Hematopoietic multipotent progenitor cell treated with erythropoietin and hydrocortisone succinate and interleukin-3 and kit ligand, for 17 days (in vitro differentiated cells): Measurements from ENCODE around the gene HHIPL2.

ENCODE experiments used
- DNase-seq: peaks from one replicate; pipeline ENCODE4 v3.0.0-alpha.2; 2015; ENCODE audit warnings: low spot score

HHIPL2 gene

GRCh38 chr1:222547944-222548671 lies at the start of gene HHIPL2:
HHIPL2 (minus strand) TSS chr1:222548104; CDS start chr1:222548044, 60 bp downstream.
- DNase-seq = no peak

- DNase-seq = no peak
These were observed 48.8 kb upstream of the HHIPL2 start for GRCh38 chr1:222596696-222597095.

DNA sequence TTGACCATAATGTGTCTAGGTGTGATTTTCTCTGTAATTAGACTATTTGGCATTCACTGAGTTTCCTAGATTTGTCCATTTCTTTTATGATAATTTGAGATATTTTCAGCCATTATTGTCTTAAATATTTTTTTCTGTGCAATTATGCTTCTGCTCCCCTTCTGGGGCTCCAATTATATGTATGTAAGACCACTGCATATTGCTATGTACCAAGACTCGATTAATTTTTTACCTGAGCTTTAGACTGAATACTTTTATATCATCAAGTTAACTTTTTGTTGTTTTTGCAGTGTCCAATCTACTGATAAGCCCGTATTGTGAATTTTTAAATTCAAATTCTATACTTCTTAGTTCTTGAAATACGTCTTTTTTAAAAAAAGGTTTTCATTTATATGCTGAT lies 46.9 kb upstream of the HHIPL2 start:
- no peak for DNase-seq

DNA sequence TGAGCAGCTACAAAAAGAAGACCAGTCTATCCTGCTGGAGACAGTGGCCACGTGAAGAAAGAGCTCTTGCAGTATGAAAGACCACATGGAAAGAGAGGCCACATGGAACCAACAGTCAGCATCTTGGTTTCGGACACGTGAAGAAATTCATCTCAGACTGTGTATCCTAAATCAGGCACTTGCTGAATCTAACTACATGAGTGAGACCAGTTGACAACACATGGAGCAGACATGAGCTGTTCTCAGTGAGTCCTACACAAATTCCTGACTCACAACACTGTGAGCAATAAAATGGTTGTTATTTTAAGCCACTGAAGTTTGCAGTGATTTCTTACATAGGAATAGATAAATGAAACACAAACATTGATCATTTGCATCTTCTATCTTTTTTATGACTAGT lies 44.3 kb upstream of the HHIPL2 start:
- no peak for DNase-seq

- DNase-seq = peak; percentile 80
These were observed 41.8 kb upstream of the HHIPL2 start, which contains the start of gene TAF1A for GRCh38 chr1:222589462-222590302. TAF1A (minus strand) TSS chr1:222589933.

DNA sequence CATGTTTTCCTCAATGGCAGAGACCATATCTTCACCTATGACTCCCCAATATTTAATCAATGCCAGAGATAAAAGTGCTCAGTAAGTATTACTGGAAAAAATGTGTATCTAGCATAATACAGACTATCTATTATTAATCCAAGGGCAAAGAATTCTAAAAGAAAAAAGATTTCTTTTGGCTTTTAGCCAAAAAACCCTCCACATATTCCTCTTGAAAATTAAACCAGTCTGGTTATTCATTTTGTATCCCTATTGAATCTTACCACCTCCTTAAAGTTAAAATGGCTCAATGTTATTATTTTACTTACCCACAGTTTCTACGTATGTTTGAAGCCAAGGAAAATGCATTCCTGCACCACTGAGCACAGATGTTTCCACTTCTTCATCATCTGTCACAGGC lies 40.2 kb upstream of the HHIPL2 start:
- no peak for DNase-seq

GRCh38 chr1:222586842-222587241 lies 38.9 kb upstream of the HHIPL2 start:
- DNase-seq = no peak

DNA sequence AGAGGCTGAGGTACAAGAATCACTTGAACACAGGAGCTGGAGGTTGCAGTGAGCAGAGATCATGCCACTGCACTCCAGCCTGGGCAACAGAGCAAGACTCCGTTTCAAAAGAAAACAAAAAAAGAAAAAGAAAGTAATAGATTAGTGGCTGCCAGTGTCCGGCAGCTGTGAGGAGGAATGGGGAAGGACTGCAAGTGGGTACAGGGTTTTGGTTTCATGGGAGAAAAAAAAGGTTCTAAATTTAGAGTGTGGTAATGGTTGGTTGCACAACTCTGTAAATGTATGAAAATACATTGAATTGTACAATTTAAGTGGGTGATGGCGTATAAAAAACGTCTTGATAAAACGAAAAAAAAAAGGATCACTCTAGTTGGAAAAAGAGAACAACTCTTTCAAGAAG lies 35.2 kb upstream of the HHIPL2 start:
- no peak for DNase-seq

DNA sequence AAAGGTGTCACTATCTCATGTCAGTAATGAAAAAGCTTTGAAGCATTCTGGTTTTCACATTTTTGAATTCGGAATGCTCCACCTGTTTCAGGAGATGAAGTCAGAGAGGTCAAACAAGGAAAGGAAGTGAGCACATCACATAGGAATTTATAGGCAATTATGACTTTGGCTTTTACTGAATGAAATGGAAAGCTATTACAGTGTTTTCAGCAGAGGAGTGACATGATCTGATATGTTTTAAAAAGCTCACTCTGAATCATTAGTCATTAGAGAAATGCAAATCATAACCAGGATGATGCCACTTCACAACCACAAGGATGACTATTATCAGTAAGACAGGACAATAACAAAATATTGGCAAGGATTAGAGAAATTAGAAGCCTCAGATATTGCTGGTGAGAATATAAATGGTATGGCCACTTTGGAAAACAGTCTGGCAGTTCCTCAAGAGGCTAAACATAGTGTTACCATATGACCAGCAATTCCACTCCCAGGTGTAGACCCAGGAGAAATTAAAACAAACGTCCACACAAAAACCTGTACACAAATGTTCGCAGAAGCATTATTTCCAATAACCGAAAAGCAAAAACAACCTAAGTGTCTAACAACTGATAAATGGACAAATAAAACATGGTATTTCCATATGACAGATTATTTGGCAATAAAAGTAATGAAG lies 34.3 kb upstream of the HHIPL2 start:
- no peak for DNase-seq

GRCh38 chr1:222579316-222579715 lies 31.4 kb upstream of the HHIPL2 start:
- no peak for DNase-seq

- no peak for DNase-seq
These were observed 22.9 kb upstream of the HHIPL2 start for GRCh38 chr1:222570837-222571236.

- DNase-seq = no peak
These were observed 13.8 kb upstream of the HHIPL2 start for GRCh38 chr1:222561656-222562055.

- DNase-seq = no peak
These were observed 9.7 kb upstream of the HHIPL2 start for GRCh38 chr1:222557574-222557973.

DNA sequence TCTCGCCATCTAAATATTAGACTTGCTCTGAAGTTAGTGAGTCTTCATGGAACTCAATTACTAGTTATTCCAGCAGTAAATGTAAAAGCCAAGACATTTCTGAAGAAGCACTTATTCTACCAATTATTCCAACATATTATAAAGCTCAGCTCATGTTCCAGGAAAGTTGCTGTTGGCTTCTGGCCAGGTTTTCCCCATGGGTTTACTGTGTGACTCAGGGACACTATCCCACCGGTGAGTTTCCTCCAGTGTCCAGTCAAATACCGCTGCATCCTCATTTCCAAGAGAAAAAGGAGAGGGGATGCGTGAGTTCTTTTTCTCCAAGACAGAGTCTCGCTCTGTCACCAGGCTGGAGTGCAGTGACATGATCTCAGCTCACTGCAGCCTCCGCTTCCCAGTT lies 9.2 kb upstream of the HHIPL2 start:
- DNase-seq = no peak

DNA sequence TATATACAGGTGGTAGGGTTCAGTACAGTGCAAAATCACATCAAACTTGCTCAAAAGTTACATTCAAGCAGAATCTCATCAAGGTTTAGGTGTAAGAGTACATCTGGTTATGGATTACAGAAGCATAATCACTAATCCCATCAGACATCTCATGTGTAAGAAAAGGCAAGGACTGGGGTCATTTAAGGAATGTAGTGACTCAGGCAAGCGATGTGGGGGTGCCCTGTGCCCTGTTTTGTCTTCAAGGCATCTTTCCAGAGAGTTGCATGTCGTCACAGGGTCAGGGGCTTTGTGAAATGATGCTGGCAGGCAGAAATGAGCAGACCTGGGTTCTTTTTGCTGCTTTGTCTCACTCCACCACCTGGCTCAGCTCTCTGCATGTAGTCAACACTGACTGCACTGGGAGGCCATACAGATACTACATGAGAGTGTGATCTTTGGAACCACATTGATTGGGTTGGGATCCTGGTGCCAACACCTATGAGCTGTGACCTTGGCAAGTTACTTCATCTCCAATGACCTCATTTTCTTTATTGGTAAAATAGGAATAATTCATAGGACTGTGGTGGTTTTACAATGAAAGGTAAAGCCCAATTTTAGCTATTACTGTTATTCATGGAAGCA lies 8.2 kb upstream of the HHIPL2 start:
- no peak for DNase-seq

GRCh38 chr1:222554177-222554576 lies 6.3 kb upstream of the HHIPL2 start:
- DNase-seq = no peak

- DNase-seq = no peak
These were observed 5.0 kb upstream of the HHIPL2 start for GRCh38 chr1:222552882-222553281.

GRCh38 chr1:222547260-222547614 lies 667 bp downstream of the HHIPL2 start:
- DNase-seq = no peak

DNA sequence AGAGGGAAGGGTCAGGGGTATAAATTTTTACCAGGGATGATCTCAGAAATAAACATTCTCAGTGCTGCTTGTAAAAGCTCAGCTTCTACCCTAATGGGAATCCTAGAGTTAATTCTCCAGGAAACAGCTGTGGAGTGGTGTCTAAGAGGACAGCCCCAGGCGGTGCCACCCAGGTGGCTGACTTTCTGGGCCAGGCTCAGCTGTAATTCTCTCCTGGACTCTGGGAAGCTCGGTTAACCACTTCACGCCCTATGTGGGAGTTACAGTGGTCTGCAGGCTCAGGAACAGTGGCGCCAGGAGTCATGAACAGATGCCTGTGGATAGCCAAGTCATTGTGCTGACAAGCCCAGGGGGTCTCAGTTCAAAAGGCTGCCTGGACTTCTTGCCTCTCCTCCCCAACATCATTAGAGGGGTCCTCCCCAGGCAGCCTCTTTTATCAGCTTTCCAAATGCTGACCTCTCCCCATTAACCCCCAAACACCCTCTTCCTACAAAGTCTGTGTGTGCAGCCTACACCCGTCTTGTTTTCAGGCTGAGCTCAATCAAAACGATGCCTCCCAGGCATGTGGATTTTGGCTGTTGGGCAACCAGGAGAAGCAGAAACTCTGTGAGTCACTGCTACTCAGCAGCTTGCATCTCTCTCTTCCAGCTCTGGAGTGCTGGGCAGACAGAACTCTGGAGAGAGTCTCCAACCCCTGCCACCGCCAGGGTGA lies 1.2 kb downstream of the HHIPL2 start:
- DNase-seq = no peak

DNA sequence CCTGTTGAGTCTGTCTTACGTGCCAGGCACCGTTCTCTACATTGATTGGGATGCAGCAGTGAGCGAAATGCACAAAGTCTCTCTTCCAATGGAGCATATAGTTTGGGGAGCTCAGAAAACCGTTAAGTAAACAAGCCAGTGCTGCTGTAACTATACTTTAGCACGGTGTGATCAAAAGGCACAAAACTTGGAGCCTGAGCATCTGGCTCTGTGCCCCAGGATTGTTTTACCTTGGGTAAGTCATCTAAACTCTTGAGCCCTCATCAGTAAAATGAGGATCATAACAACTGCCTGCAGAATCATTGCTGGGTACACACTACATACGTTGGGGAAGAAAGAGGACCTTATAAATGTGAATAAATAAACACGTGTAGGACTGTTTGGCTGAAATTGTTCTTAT lies 1.8 kb downstream of the HHIPL2 start:
- DNase-seq = no peak

- no peak for DNase-seq
These were observed 4.1 kb downstream of the HHIPL2 start for GRCh38 chr1:222543817-222544216.

DNA sequence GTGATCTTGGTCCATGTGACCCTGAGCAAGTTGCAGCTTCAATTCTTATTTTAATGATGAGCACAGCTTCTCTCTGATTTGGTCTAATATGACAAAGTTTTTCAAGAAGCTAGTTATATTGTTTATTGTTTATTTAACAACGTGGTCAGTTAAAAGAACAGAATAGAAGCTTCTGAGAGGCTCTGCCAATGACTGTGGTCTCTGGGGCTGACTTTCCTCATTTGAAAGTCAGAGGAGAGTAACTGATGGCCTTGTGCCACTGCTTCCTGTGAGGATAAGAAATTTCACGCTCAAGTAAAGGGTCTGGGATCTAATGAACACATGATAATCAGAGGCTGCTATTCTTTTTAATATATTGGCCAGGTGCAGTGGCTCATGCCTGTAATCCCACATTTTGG lies 7.3 kb downstream of the HHIPL2 start:
- no peak for DNase-seq
